ENCODE measurements around the gene MT1F.

Gene MT1F

GRCh38 chr16:56628486-56629350, 29.0 kb upstream of the MT1F start:
- H3K4me3 ChIP-seq (ENCODE audit: insufficient read length, low read depth) = no peak overlapping the region
- peaks cover 5% of the 10 kb centered on the region for H3K4me1 ChIP-seq (ENCODE audit: insufficient read depth, insufficient read length)
- H3K9me3 ChIP-seq (ENCODE audit: insufficient read depth, low read length) = no peaks in the 10 kb centered on the region
- H3K9ac ChIP-seq (ENCODE audit: insufficient read length, low read depth) = no peak overlapping the region
- no peak for TF ChIP-seq SUZ12 (IDR thresholded peaks at IDR 0.05; ENCODE audit: extremely low read depth, insufficient read depth, insufficient read length)
- no peak for TF ChIP-seq YY1 (IDR thresholded peaks at IDR 0.05; ENCODE audit: insufficient read depth, insufficient read length)
- no peak for TF ChIP-seq ZNF274 (IDR thresholded peaks at IDR 0.05; ENCODE audit: low read depth, low read length)
- no peak for DNase-seq (ENCODE audit: low read depth, low spot score)
- H3K27me3 ChIP-seq (ENCODE audit: insufficient read depth, insufficient read length) = peaks cover 65% of the 10 kb centered on the region
- peaks cover 10% of the 10 kb centered on the region for H3K36me3 ChIP-seq (ENCODE audit: insufficient read depth, insufficient read length, low read length)

- H3K4me1 ChIP-seq (ENCODE audit: insufficient read depth, insufficient read length) = peaks cover 5% of the 10 kb centered on the region
- H3K36me3 ChIP-seq (ENCODE audit: insufficient read depth, insufficient read length, low read length) = peaks cover 10% of the 10 kb centered on the region
- H3K27me3 ChIP-seq (ENCODE audit: insufficient read depth, insufficient read length) = peaks cover 73% of the 10 kb centered on the region
- TF ChIP-seq YY1 (IDR thresholded peaks at IDR 0.05; ENCODE audit: insufficient read depth, insufficient read length) (no peak), SUZ12 (IDR thresholded peaks at IDR 0.05; ENCODE audit: extremely low read depth, insufficient read depth, insufficient read length) (no peak)
- no peak overlapping the region for H3K4me3 ChIP-seq (ENCODE audit: insufficient read length, low read depth)
- no peak for DNase-seq (ENCODE audit: low read depth, low spot score)
- H3K9ac ChIP-seq (ENCODE audit: insufficient read length, low read depth) = no peak overlapping the region
- no peaks in the 10 kb centered on the region for H3K9me3 ChIP-seq (ENCODE audit: insufficient read depth, low read length)
Measured at GRCh38 chr16:56629531-56629930, 28.2 kb upstream of the MT1F start.

- TF ChIP-seq YY1 (IDR thresholded peaks at IDR 0.05; ENCODE audit: insufficient read depth, insufficient read length) (no peak), SUZ12 (IDR thresholded peaks at IDR 0.05; ENCODE audit: extremely low read depth, insufficient read depth, insufficient read length) (no peak), ZNF274 (IDR thresholded peaks at IDR 0.05; ENCODE audit: low read depth, low read length) (no peak)
- DNase-seq (ENCODE audit: low read depth, low spot score) = no peak
- Histone ChIP-seq H3K4me3 (ENCODE audit: insufficient read length, low read depth) (no peak overlapping the region), H3K27me3 (ENCODE audit: insufficient read depth, insufficient read length) (peaks cover 75% of the 10 kb centered on the region), H3K9ac (ENCODE audit: insufficient read length, low read depth) (no peak overlapping the region), H3K4me1 (ENCODE audit: insufficient read depth, insufficient read length) (peaks cover 5% of the 10 kb centered on the region), H3K9me3 (ENCODE audit: insufficient read depth, low read length) (no peaks in the 10 kb centered on the region), H3K36me3 (ENCODE audit: insufficient read depth, insufficient read length, low read length) (peaks cover 10% of the 10 kb centered on the region)
Measured at GRCh38 chr16:56630134-56630533, 27.6 kb upstream of the MT1F start.

- Histone ChIP-seq H3K36me3 (ENCODE audit: insufficient read depth, insufficient read length, low read length) (peaks cover 5% of the 10 kb centered on the region), H3K4me3 (ENCODE audit: insufficient read length, low read depth) (no peak overlapping the region), H3K27me3 (ENCODE audit: insufficient read depth, insufficient read length) (peaks cover 76% of the 10 kb centered on the region), H3K9ac (ENCODE audit: insufficient read length, low read depth) (no peak overlapping the region), H3K9me3 (ENCODE audit: insufficient read depth, low read length) (no peaks in the 10 kb centered on the region), H3K4me1 (ENCODE audit: insufficient read depth, insufficient read length) (peaks cover 5% of the 10 kb centered on the region)
- TF ChIP-seq SUZ12 (IDR thresholded peaks at IDR 0.05; ENCODE audit: extremely low read depth, insufficient read depth, insufficient read length) (no peak), ZNF274 (IDR thresholded peaks at IDR 0.05; ENCODE audit: low read depth, low read length) (no peak)
- no peak for DNase-seq (ENCODE audit: low read depth, low spot score)
Measured at GRCh38 chr16:56631197-56631596, 26.6 kb upstream of the MT1F start.

- Histone ChIP-seq H3K36me3 (ENCODE audit: insufficient read depth, insufficient read length, low read length) (peaks cover under 1% of the 10 kb centered on the region), H3K27me3 (ENCODE audit: insufficient read depth, insufficient read length) (peaks cover 78% of the 10 kb centered on the region), H3K4me3 (ENCODE audit: insufficient read length, low read depth) (peak overlapping the region; percentile 49), H3K9ac (ENCODE audit: insufficient read length, low read depth) (peak overlapping the region; percentile 84), H3K9me3 (ENCODE audit: insufficient read depth, low read length) (no peaks in the 10 kb centered on the region), H3K4me1 (ENCODE audit: insufficient read depth, insufficient read length) (peaks cover 3% of the 10 kb centered on the region)
- no peak for DNase-seq (ENCODE audit: low read depth, low spot score)
- TF ChIP-seq YY1 (IDR thresholded peaks at IDR 0.05; ENCODE audit: insufficient read depth, insufficient read length) (no peak), SUZ12 (IDR thresholded peaks at IDR 0.05; ENCODE audit: extremely low read depth, insufficient read depth, insufficient read length) (peak; percentile 49)
Measured at GRCh38 chr16:56631832-56632155, 26.0 kb upstream of the MT1F start.

- H3K9me3 ChIP-seq (ENCODE audit: insufficient read depth, low read length) = no peaks in the 10 kb centered on the region
- peaks cover 3% of the 10 kb centered on the region for H3K4me1 ChIP-seq (ENCODE audit: insufficient read depth, insufficient read length)
- no peak for DNase-seq (ENCODE audit: low read depth, low spot score)
- TF ChIP-seq SUZ12 (IDR thresholded peaks at IDR 0.05; ENCODE audit: extremely low read depth, insufficient read depth, insufficient read length) (no peak), YY1 (IDR thresholded peaks at IDR 0.05; ENCODE audit: insufficient read depth, insufficient read length) (no peak), ZNF274 (IDR thresholded peaks at IDR 0.05; ENCODE audit: low read depth, low read length) (no peak)
- H3K27me3 ChIP-seq (ENCODE audit: insufficient read depth, insufficient read length) = peaks cover 83% of the 10 kb centered on the region
- H3K9ac ChIP-seq (ENCODE audit: insufficient read length, low read depth) = peak within 1 kb of the TSS; percentile 84
- H3K36me3 ChIP-seq (ENCODE audit: insufficient read depth, insufficient read length, low read length) = no peaks in the 10 kb centered on the region
- H3K4me3 ChIP-seq (ENCODE audit: insufficient read length, low read depth) = peak within 1 kb of the TSS; percentile 49
Measured at GRCh38 chr16:56632156-56632847, 25.5 kb upstream of the MT1F start, which contains the start of gene MT1M. Gene MT1M, plus strand, starts transcription at chr16:56632659. Its CDS starts 73 bp downstream, at chr16:56632732.

GRCh38 chr16:56632848-56633365, 24.9 kb upstream of the MT1F start:
- H3K4me1 ChIP-seq (ENCODE audit: insufficient read depth, insufficient read length) = peaks cover 5% of the 10 kb centered on the region
- H3K9ac ChIP-seq (ENCODE audit: insufficient read length, low read depth) = peak overlapping the region; percentile 84
- TF ChIP-seq YY1 (IDR thresholded peaks at IDR 0.05; ENCODE audit: insufficient read depth, insufficient read length) = no peak
- TF ChIP-seq ZNF274 (IDR thresholded peaks at IDR 0.05; ENCODE audit: low read depth, low read length) = no peak
- no peak for TF ChIP-seq SUZ12 (IDR thresholded peaks at IDR 0.05; ENCODE audit: extremely low read depth, insufficient read depth, insufficient read length)
- peak overlapping the region; percentile 49 for H3K4me3 ChIP-seq (ENCODE audit: insufficient read length, low read depth)
- DNase-seq (ENCODE audit: low read depth, low spot score) = no peak
- peaks cover 89% of the 10 kb centered on the region for H3K27me3 ChIP-seq (ENCODE audit: insufficient read depth, insufficient read length)
- no peaks in the 10 kb centered on the region for H3K36me3 ChIP-seq (ENCODE audit: insufficient read depth, insufficient read length, low read length)
- no peaks in the 10 kb centered on the region for H3K9me3 ChIP-seq (ENCODE audit: insufficient read depth, low read length)

Measured in NT2/D1 (cell line).